ENCODE measurements around the gene GADL1. TPM values are rescaled to one million over a fixed set of nuclear protein-coding genes. Genes with fewer than 3 reads are reported as not detected.

The GADL1 gene
- total RNA-seq, 1 donor from 2014 or later, result 3.1 TPM

DNA sequence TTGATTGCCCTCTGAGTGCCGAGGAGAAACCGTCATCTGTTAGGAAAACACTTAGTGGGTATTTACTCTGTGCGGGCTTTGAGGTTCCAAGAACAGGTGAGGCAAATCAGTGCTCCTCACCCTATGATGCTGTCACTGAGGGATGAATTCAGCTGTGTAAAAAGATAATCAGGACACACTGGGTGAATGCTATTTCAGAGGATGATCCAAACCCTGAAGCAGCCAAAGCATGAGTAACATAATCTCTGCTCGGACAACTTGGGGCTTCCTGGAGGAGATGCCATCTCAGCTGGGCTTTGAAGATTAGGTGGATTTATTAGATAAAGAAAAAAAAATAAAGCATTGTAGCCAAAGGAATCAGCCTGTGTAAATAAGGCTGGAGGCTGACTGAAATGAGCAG is 10.5 kb upstream of the GADL1 start:
- Mint-ChIP-seq H3K9me3 (peaks cover 9% of the 10 kb centered on the region), H3K27ac (no peak overlapping the region), H3K27me3 (no peaks in the 10 kb centered on the region), H3K36me3 (no peaks in the 10 kb centered on the region), H3K4me3 (no peak overlapping the region), H3K4me1 (ENCODE audit: unreplicated experiment) (peaks cover 7% of the 10 kb centered on the region)
- TF ChIP-seq, protein P1, sequence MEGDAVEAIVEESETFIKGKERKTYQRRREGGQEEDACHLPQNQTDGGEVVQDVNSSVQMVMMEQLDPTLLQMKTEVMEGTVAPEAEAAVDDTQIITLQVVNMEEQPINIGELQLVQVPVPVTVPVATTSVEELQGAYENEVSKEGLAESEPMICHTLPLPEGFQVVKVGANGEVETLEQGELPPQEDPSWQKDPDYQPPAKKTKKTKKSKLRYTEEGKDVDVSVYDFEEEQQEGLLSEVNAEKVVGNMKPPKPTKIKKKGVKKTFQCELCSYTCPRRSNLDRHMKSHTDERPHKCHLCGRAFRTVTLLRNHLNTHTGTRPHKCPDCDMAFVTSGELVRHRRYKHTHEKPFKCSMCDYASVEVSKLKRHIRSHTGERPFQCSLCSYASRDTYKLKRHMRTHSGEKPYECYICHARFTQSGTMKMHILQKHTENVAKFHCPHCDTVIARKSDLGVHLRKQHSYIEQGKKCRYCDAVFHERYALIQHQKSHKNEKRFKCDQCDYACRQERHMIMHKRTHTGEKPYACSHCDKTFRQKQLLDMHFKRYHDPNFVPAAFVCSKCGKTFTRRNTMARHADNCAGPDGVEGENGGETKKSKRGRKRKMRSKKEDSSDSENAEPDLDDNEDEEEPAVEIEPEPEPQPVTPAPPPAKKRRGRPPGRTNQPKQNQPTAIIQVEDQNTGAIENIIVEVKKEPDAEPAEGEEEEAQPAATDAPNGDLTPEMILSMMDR (conservative IDR thresholded peaks at IDR 0.05), result no peak
- no peak for DNase-seq (ENCODE audit: extremely low spot score, unreplicated experiment)

DNA sequence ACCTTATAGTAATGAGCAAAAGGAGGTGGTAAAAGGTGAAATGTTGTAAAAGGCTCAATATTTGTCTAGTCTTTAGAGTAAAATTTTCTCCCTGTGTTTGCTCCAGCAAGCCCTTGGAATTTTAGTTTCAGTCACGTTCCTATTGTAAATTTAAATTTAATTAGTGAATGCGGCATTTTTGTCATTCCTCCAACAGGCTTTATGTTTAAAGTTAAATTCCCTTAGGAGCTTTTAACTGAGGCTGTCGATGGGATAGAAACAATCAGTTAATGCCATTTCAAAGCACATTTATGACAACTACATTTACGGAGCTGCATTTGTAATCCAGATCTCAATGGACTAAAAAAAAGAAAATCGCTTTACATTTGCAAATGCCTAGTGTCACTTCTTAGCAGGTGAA is 868 bp upstream of the GADL1 start:
- H3K27me3 Mint-ChIP-seq, result peaks cover 41% of the 10 kb centered on the region
- no peaks in the 10 kb centered on the region for H3K9me3 Mint-ChIP-seq
- H3K4me1 Mint-ChIP-seq (ENCODE audit: unreplicated experiment), result peaks cover 6% of the 10 kb centered on the region
- no peaks in the 10 kb centered on the region for H3K36me3 Mint-ChIP-seq
- TF ChIP-seq, protein P1 (conservative IDR thresholded peaks at IDR 0.05), result no peak
- no peak for DNase-seq (ENCODE audit: extremely low spot score, unreplicated experiment)
- H3K4me3 Mint-ChIP-seq, result peak overlapping the region; percentile 85
- no peak overlapping the region for H3K27ac Mint-ChIP-seq

DNA sequence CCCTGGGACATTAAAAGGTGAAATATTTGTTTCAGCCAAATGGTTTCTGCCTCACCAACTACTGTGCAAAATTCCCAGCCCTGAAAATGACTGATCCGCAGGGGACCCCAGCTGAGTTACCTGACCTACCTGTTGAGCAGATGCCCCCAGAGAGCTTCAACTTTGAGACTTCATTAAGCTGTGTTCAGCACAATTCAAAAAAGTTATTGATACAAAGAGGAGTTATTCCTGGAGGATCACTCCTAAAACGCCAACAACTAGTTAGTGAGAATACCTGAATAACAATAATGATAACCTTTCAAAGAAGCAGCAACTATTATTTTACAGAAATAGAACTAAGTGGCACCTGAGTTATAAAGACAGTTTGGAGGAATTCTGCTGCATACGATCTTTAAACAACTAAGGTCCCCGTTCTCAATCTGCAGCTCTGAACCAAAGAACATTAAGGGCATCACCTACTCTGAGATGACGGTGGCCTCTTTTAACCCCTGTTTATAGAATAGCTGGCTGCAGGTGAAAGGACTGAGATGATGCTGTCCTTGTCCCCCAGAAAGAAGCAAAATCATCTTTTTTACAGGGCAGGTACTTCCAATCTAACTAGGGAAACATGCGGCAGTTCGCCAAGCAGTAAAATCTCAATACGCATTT is 659 bp downstream of the GADL1 start:
- TF ChIP-seq, protein P1 (conservative IDR thresholded peaks at IDR 0.05), result no peak
- H3K9me3 Mint-ChIP-seq, result no peaks in the 10 kb centered on the region
- DNase-seq (ENCODE audit: extremely low spot score, unreplicated experiment), result no peak
- no peaks in the 10 kb centered on the region for H3K36me3 Mint-ChIP-seq
- peaks cover 6% of the 10 kb centered on the region for H3K4me1 Mint-ChIP-seq (ENCODE audit: unreplicated experiment)
- no peak overlapping the region for H3K27ac Mint-ChIP-seq
- peaks cover 50% of the 10 kb centered on the region for H3K27me3 Mint-ChIP-seq
- peak overlapping the region; percentile 85 for H3K4me3 Mint-ChIP-seq

DNA sequence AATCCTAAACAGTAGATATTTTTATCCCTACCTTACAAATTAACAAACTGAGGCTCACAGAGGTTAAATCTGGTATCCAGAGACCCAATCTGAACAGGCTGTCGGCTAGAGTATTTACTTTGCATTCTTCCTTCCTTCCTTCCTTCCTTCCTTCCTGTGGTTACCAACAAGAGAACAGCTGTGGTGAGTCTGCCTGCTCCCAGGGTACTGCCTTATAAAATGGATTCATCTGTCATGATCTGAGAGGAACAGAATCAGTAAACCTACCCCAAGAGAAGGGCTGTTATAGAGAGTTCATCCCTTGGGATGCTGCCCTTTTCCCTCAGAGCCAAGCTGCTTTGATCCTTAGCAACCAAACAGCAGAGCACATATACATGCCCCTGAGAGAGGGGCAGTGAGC is 3.6 kb downstream of the GADL1 start:
- H3K4me1 Mint-ChIP-seq (ENCODE audit: unreplicated experiment), result peaks cover 6% of the 10 kb centered on the region
- H3K27me3 Mint-ChIP-seq, result peaks cover 50% of the 10 kb centered on the region
- TF ChIP-seq, protein P1 (conservative IDR thresholded peaks at IDR 0.05), result no peak
- no peak for DNase-seq (ENCODE audit: extremely low spot score, unreplicated experiment)
- H3K27ac Mint-ChIP-seq, result no peak overlapping the region
- peaks cover 5% of the 10 kb centered on the region for H3K9me3 Mint-ChIP-seq
- H3K4me3 Mint-ChIP-seq, result no peak overlapping the region
- H3K36me3 Mint-ChIP-seq, result peaks cover 4% of the 10 kb centered on the region

DNA sequence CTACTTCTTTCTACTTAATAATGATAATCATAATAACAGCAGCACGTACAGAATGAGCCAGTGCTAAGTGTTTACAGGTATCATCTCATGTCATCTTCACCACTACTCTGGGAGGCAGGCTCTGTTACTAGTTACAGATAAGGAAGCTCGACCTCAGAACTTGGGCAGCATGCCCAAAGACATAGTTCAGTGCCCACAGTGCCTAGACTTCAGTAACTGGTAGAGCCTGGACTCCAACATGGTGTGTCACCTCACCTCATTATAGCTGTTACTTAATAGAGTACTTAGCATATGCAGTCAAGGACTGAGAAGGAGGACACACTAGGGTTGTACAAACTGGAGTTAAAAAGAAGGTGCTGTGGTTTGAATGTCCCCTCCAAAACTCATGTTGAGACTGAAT is 7.6 kb downstream of the GADL1 start:
- peaks cover 4% of the 10 kb centered on the region for H3K36me3 Mint-ChIP-seq
- H3K27me3 Mint-ChIP-seq, result peaks cover 15% of the 10 kb centered on the region
- no peak overlapping the region for H3K27ac Mint-ChIP-seq

More for the DNA sequence above, 7.6 kb downstream of the GADL1 start:
- no peak for DNase-seq (ENCODE audit: extremely low spot score, unreplicated experiment)
- TF ChIP-seq, protein P1 (conservative IDR thresholded peaks at IDR 0.05), result no peak
- H3K4me1 Mint-ChIP-seq (ENCODE audit: unreplicated experiment), result no peaks in the 10 kb centered on the region
- no peak overlapping the region for H3K4me3 Mint-ChIP-seq
- H3K9me3 Mint-ChIP-seq, result peaks cover 5% of the 10 kb centered on the region
